ENCODE data around the gene MSH5.

MSH5 gene

GRCh38 chr6:31739639-31740396 is at the start of gene MSH5:
MSH5 (plus strand) TSS chr6:31740005; CDS start chr6:31740467, 462 bp downstream.
- Mint-ChIP-seq H3K4me1 (peaks cover 45% of the 10 kb centered on the region), H3K27ac (peak within 1 kb of the TSS; percentile 97), H3K4me3 (peak within 1 kb of the TSS; percentile 100), H3K36me3 (peaks cover 7% of the 10 kb centered on the region), H3K9me3 (no peaks in the 10 kb centered on the region), H3K27me3 (no peaks in the 10 kb centered on the region)
- ATAC-seq (ENCODE audit: low read depth) (peak; percentile 84), DNase-seq (ENCODE audit: low spot score in 2 of 2) (peak; percentile 89 to 93)

GRCh38 chr6:31690231-31691077 is 49.4 kb upstream of the MSH5 start:
- peaks cover 22% of the 10 kb centered on the region for H3K36me3 Mint-ChIP-seq

GRCh38 chr6:31691078-31691463 is 48.7 kb upstream of the MSH5 start:
- Mint-ChIP-seq H3K27me3 (no peaks in the 10 kb centered on the region), H3K9me3 (no peaks in the 10 kb centered on the region), H3K4me1 (peaks cover 23% of the 10 kb centered on the region), H3K36me3 (peaks cover 21% of the 10 kb centered on the region), H3K4me3 (no peak overlapping the region), H3K27ac (no peak overlapping the region)
- ATAC-seq (ENCODE audit: low read depth) = no peak
- DNase-seq (ENCODE audit: low spot score in 2 of 2) = no peak

More at GRCh38 chr6:31690231-31691077, 49.4 kb upstream of the MSH5 start:
- peaks cover 23% of the 10 kb centered on the region for H3K4me1 Mint-ChIP-seq
- H3K4me3 Mint-ChIP-seq = no peak overlapping the region
- H3K9me3 Mint-ChIP-seq = no peaks in the 10 kb centered on the region
- H3K27ac Mint-ChIP-seq = peak overlapping the region; percentile 56
- H3K27me3 Mint-ChIP-seq = no peaks in the 10 kb centered on the region
- no peak for DNase-seq (ENCODE audit: low spot score in 2 of 2)
- ATAC-seq (ENCODE audit: low read depth) = no peak

- Mint-ChIP-seq H3K27me3 (no peaks in the 10 kb centered on the region), H3K36me3 (peaks cover 18% of the 10 kb centered on the region), H3K4me3 (no peak overlapping the region), H3K4me1 (peaks cover 23% of the 10 kb centered on the region), H3K27ac (no peak overlapping the region), H3K9me3 (no peaks in the 10 kb centered on the region)
- no peak for DNase-seq (ENCODE audit: low spot score in 2 of 2)
- ATAC-seq (ENCODE audit: low read depth) = no peak
These were observed 48.2 kb upstream of the MSH5 start for GRCh38 chr6:31691564-31692108.

- H3K9me3 Mint-ChIP-seq = no peaks in the 10 kb centered on the region
- H3K36me3 Mint-ChIP-seq = peaks cover 17% of the 10 kb centered on the region
- no peak overlapping the region for H3K4me3 Mint-ChIP-seq
- peaks cover 24% of the 10 kb centered on the region for H3K4me1 Mint-ChIP-seq
- ATAC-seq (ENCODE audit: low read depth) (no peak), DNase-seq (ENCODE audit: low spot score in 2 of 2) (no peak)
- no peaks in the 10 kb centered on the region for H3K27me3 Mint-ChIP-seq
- H3K27ac Mint-ChIP-seq = no peak overlapping the region
These were observed 47.5 kb upstream of the MSH5 start for GRCh38 chr6:31692353-31692752.

- Mint-ChIP-seq H3K36me3 (peaks cover 17% of the 10 kb centered on the region), H3K9me3 (no peaks in the 10 kb centered on the region), H3K27me3 (no peaks in the 10 kb centered on the region), H3K27ac (peak overlapping the region; percentile 20), H3K4me3 (no peak overlapping the region), H3K4me1 (peaks cover 27% of the 10 kb centered on the region)
- ATAC-seq (ENCODE audit: low read depth) (no peak), DNase-seq (ENCODE audit: low spot score in 2 of 2) (no peak)
These were observed 46.9 kb upstream of the MSH5 start for GRCh38 chr6:31692886-31693285.

- no peaks in the 10 kb centered on the region for H3K9me3 Mint-ChIP-seq
- no peak overlapping the region for H3K4me3 Mint-ChIP-seq
- peaks cover 16% of the 10 kb centered on the region for H3K36me3 Mint-ChIP-seq
- H3K27ac Mint-ChIP-seq = peak overlapping the region; percentile 20
- peaks cover 26% of the 10 kb centered on the region for H3K4me1 Mint-ChIP-seq
- H3K27me3 Mint-ChIP-seq = no peaks in the 10 kb centered on the region
- ATAC-seq (ENCODE audit: low read depth) (no peak), DNase-seq (ENCODE audit: low spot score in 2 of 2) (no peak)
These were observed 46.3 kb upstream of the MSH5 start for GRCh38 chr6:31693535-31693934.

GRCh38 chr6:31697555-31697954 is 42.2 kb upstream of the MSH5 start:
- DNase-seq (ENCODE audit: low spot score in 2 of 2) = no peak
- Mint-ChIP-seq H3K9me3 (no peaks in the 10 kb centered on the region), H3K4me1 (peaks cover 21% of the 10 kb centered on the region), H3K27me3 (no peaks in the 10 kb centered on the region), H3K27ac (no peak overlapping the region), H3K36me3 (peaks cover 11% of the 10 kb centered on the region), H3K4me3 (no peak overlapping the region)
- ATAC-seq (ENCODE audit: low read depth) = no peak

GRCh38 chr6:31700740-31701401 is 38.9 kb upstream of the MSH5 start:
- ATAC-seq (ENCODE audit: low read depth) = no peak
- peaks cover 23% of the 10 kb centered on the region for H3K4me1 Mint-ChIP-seq
- no peaks in the 10 kb centered on the region for H3K9me3 Mint-ChIP-seq
- H3K27ac Mint-ChIP-seq = no peak overlapping the region
- H3K27me3 Mint-ChIP-seq = no peaks in the 10 kb centered on the region
- no peak for DNase-seq (ENCODE audit: low spot score in 2 of 2)
- peaks cover 7% of the 10 kb centered on the region for H3K36me3 Mint-ChIP-seq
- peak overlapping the region; percentile 49 for H3K4me3 Mint-ChIP-seq

- Mint-ChIP-seq H3K4me1 (peaks cover 23% of the 10 kb centered on the region), H3K36me3 (peaks cover 5% of the 10 kb centered on the region), H3K9me3 (no peaks in the 10 kb centered on the region), H3K27me3 (no peaks in the 10 kb centered on the region), H3K27ac (peak overlapping the region; percentile 97), H3K4me3 (peak overlapping the region; percentile 99)
- ATAC-seq (ENCODE audit: low read depth) (no peak), DNase-seq (ENCODE audit: low spot score in 2 of 2) (no peak)
These were observed 38.0 kb upstream of the MSH5 start for GRCh38 chr6:31701666-31702404.

GRCh38 chr6:31702405-31702818 is 37.4 kb upstream of the MSH5 start:
- Mint-ChIP-seq H3K27me3 (no peaks in the 10 kb centered on the region), H3K4me1 (peaks cover 21% of the 10 kb centered on the region), H3K27ac (peak overlapping the region; percentile 97), H3K9me3 (no peaks in the 10 kb centered on the region), H3K4me3 (peak overlapping the region; percentile 99), H3K36me3 (peaks cover 3% of the 10 kb centered on the region)
- ATAC-seq (ENCODE audit: low read depth) = no peak
- DNase-seq (ENCODE audit: low spot score in 2 of 2) = no peak

- Mint-ChIP-seq H3K4me1 (peaks cover 17% of the 10 kb centered on the region), H3K27me3 (no peaks in the 10 kb centered on the region), H3K4me3 (peak within 1 kb of the TSS; percentile 99), H3K9me3 (no peaks in the 10 kb centered on the region), H3K27ac (peak within 1 kb of the TSS; percentile 97), H3K36me3 (no peaks in the 10 kb centered on the region)
- DNase-seq (ENCODE audit: low spot score in 2 of 2) (peak; percentile 93 to 95), ATAC-seq (ENCODE audit: low read depth) (peak; percentile 95)
These were observed 36.7 kb upstream of the MSH5 start, which contains the start of gene ABHD16A for GRCh38 chr6:31702819-31703716. ABHD16A (minus strand) TSS chr6:31703324; CDS start chr6:31703281, 43 bp downstream.
